OCI-LY7 (cell line): ENCODE data around the gene ELL3.

ENCODE experiments used
- EZH2phosphoT487 ChIP-seq: fragments of 200-600 bp; sonication (generic); IDR thresholded peaks from 2 replicates; pipeline ENCODE4 v1.6.1; 2018; ENCODE audit warnings: low read depth, borderline replicate concordance, mild to moderate bottlenecking, mixed run types, antibody characterized with exemption, low read length, moderate library complexity, mixed read lengths
- TF ChIP-seq, protein P1 (sequence below): fragments of 200-600 bp; sonication (generic); conservative IDR thresholded peaks from 2 replicates; pipeline ENCODE4 v1.5.1; 2014; ENCODE audit warnings: mild to moderate bottlenecking, antibody characterized with exemption, low read length, moderate library complexity, mixed read lengths

GRCh38 chr15:43723151-43723550 lies 53.6 kb downstream of the ELL3 start:
- TF ChIP-seq, protein P1, sequence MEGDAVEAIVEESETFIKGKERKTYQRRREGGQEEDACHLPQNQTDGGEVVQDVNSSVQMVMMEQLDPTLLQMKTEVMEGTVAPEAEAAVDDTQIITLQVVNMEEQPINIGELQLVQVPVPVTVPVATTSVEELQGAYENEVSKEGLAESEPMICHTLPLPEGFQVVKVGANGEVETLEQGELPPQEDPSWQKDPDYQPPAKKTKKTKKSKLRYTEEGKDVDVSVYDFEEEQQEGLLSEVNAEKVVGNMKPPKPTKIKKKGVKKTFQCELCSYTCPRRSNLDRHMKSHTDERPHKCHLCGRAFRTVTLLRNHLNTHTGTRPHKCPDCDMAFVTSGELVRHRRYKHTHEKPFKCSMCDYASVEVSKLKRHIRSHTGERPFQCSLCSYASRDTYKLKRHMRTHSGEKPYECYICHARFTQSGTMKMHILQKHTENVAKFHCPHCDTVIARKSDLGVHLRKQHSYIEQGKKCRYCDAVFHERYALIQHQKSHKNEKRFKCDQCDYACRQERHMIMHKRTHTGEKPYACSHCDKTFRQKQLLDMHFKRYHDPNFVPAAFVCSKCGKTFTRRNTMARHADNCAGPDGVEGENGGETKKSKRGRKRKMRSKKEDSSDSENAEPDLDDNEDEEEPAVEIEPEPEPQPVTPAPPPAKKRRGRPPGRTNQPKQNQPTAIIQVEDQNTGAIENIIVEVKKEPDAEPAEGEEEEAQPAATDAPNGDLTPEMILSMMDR, result no peak
- no peak for TF ChIP-seq EZH2phosphoT487
